Measurements from ENCODE around the gene KIF23.

GRCh38 chr15:69395991-69396390 is 18.2 kb upstream of the KIF23 start:
- no peak for TF ChIP-seq EP300 (IDR thresholded peaks at IDR 0.05; ENCODE audit: low read depth)
- TF ChIP-seq, protein P1, sequence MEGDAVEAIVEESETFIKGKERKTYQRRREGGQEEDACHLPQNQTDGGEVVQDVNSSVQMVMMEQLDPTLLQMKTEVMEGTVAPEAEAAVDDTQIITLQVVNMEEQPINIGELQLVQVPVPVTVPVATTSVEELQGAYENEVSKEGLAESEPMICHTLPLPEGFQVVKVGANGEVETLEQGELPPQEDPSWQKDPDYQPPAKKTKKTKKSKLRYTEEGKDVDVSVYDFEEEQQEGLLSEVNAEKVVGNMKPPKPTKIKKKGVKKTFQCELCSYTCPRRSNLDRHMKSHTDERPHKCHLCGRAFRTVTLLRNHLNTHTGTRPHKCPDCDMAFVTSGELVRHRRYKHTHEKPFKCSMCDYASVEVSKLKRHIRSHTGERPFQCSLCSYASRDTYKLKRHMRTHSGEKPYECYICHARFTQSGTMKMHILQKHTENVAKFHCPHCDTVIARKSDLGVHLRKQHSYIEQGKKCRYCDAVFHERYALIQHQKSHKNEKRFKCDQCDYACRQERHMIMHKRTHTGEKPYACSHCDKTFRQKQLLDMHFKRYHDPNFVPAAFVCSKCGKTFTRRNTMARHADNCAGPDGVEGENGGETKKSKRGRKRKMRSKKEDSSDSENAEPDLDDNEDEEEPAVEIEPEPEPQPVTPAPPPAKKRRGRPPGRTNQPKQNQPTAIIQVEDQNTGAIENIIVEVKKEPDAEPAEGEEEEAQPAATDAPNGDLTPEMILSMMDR (IDR thresholded peaks at IDR 0.05) = no peak
- no peak for TF ChIP-seq POLR2A (IDR thresholded peaks at IDR 0.05)
- no peak for TF ChIP-seq POLR2AphosphoS5 (IDR thresholded peaks at IDR 0.05)

Data from transverse colon (tissue), 4 donors.